OCI-M1 (cell line): ENCODE data around the gene EDDM13.

Experiments
- DNase-seq: peaks from one replicate; lab custom pipeline; 2025; lab: John Stamatoyannopoulos, UW

EDDM13 gene

GRCh38 chr19:56295531-56296455 is 23.2 kb downstream of the EDDM13 start:
- DNase-seq: no peak

DNA sequence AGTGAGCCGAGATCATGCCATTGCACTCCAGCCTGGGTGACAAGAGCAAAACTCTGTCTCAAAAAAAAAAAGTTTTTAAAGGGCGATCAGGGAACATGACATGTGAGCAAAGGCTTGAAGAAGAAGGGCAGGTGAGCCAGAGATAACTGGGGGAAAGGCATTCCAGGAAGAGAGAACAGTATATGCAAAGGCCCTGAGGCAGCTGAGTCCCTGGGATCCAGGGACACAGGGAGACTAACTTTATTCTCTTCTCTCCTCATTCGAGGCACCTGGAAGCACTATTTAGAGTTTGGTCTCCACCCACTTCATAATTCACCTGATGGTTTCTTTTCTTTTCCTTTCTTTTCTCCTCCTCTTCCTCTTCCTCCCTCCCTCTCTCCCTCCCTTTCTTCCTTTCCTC is 24.5 kb downstream of the EDDM13 start:
- no peak for DNase-seq

GRCh38 chr19:56299688-56300087 is 27.1 kb downstream of the EDDM13 start:
- no peak for DNase-seq

GRCh38 chr19:56301155-56301554 is 28.6 kb downstream of the EDDM13 start:
- peak; percentile 40 for DNase-seq

GRCh38 chr19:56301886-56302620 is 29.5 kb downstream of the EDDM13 start:
- DNase-seq: no peak

- no peak for DNase-seq
These were observed 31.7 kb downstream of the EDDM13 start for GRCh38 chr19:56304243-56304642.

DNA sequence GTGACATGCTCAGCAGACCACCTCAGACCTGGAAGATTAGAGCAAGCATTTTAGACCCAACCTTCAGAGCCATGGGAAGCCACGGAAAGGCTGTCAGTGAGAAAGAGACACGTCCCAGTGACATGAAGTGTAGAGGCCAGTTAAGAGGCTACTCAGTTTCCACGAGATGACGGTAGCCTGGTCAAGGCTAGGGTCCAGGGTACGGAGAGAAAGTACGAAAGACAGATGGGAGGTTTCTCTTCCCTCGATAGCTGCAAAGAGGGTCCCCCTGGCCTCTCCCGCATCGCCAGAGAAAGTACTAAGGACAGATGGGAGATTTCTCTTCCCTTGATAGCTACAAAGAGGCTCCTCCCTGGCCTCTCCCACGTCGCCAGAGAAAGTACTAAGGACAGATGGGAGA is 33.5 kb downstream of the EDDM13 start:
- no peak for DNase-seq

GRCh38 chr19:56307062-56307461 is 34.5 kb downstream of the EDDM13 start:
- DNase-seq: peak; percentile 14

DNA sequence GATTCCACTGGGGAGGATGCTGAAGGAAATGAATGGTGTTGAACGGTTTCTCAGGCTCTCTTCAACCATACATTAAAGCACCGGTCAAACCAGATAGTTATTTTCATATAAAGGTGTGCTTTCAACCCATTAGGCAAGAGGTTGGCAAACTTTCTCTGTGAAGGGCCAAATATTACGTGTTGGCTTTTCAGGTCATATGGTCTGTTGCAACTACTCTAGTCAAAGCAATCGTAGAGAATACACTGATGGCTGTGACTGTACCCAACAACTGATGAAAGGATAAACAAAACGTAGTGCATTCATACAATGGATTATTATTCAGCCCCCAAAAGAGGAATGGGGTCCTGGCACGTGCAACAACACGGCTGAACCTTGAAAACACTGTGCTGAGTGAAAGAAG is 36.2 kb downstream of the EDDM13 start:
- no peak for DNase-seq

DNA sequence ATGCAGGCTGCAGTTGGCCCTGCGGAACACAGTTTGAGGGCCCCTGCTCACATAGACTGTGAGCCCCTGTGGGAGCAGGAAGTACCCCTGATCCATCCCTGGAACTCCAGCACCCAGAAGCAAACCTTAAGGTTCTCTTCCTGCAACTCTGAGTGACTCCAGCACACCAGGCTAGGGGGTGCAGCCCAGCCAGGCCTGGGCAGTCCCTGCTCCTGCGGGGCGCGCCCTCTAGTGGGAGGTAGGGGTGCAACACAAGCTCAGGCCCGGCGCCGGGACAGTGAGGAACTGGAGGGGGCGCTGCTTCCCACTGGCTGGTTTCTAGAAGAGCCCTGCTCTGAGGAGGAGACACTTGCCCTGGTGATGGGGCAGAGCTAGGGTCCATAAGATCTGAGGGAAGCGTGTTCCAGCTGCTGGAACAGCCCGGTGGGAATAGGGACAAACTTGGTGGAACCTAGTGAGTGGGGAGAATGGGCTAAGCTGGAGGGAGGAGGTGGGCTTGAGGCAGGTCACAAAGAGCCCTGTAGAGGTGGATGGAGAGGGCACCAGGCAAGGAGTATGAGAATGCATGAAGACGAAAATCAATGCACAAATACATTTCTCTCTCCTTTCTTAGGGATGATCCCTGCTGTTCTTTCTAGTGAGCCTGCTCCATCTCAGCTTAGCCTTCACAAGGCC is 37.1 kb downstream of the EDDM13 start:
- DNase-seq: peak; percentile 92

DNA sequence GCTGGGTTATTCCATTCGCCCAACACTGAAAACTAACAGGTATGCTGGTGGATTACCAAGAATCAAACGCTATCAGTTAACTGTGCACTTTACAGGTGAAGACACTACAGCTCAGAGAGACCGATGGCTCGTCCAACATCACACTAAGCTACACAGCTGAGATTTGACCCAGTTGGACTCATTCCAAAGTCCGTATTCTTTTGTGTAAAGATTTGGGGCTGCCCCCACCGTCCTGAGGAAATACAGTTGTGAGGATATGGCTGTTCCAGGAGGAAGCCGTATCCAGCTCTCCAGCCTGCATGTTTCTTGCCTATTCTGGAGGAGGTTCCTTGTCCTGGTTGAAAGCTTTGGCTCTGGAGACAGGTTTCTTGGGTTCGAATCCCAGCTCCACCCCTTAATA is 37.9 kb downstream of the EDDM13 start:
- DNase-seq: no peak

GRCh38 chr19:56312342-56312741 is 39.8 kb downstream of the EDDM13 start:
- DNase-seq: no peak

DNA sequence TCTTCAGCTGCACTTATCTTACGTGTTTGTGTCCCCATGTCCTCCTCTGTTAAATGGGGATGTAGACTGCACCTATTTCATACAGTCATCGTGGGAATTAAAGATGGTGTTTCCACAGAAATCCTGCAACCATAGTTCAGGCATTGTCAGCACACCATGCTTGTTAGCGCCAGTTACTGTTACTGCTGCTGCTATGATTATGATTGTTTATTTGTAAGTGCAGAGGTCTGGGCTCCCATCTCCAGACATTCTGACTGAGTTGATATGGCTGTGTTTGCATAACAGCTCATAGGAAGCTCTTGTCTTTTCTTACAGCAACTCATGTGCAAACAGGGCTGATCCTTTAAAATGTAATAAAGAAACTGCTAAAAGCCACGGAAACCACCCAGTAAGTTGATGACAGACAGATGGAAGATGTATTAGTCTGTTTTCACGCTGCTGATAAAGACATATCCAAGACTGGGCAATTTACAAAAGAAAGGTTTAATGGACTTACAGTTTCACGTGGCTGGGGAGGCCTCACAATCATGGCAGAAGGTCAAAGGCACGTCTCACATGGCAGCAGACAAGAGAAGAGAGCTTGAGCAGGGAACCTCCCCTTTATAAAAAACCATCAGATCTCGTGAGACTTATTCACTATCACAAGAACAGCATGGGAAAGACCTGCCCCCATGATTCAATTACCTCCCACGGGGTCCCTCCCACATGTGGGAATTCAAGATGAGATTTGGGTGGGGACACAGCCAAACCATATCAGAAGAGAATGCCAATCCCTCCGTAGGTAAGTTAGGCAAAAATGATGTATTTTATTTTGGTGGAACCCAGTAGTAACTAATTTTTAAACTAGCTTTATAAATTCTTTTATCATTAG is 40.5 kb downstream of the EDDM13 start:
- DNase-seq: no peak

GRCh38 chr19:56314018-56314380 is 41.5 kb downstream of the EDDM13 start:
- DNase-seq: no peak

DNA sequence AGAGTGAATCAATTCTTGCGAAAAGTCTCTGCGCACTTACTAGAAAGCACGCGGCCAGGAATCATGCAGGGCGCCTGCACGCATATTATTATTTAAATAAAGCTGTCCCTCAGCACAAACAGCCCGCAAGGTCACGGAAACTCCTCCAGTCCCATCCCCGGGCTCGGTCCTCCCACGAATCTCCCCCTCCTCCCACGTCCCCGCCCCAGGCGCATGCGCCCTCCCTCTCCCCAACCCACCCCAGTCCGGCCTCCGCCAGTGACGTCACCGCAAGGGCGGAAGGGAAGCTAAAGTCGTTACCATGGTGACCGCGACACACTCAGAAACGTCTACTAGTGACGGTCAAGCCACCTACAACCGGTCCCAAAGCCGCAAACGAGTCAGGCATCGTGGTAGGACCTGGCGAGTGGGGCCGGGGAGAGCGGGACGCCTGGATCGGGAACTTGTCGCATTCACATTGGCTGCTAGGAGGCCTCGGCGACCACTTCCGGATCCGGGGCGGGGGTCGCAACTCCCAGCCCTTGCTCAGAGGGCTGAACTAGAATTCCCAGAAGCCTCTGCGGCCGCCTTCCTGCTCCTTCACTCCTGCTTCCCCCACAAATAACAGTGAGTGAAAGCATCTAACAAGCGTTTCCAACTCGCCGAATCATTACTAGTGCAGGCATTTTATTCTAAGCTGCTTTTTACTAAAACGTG is 42.0 kb downstream of the EDDM13 start, which contains the start of gene ZSCAN5A:
TSS of gene ZSCAN5A (minus strand) at position 459 of the 696 bp plus-strand sequence. CDS start 89,793 bp downstream, outside the sequence.
- DNase-seq: peak; percentile 99

DNA sequence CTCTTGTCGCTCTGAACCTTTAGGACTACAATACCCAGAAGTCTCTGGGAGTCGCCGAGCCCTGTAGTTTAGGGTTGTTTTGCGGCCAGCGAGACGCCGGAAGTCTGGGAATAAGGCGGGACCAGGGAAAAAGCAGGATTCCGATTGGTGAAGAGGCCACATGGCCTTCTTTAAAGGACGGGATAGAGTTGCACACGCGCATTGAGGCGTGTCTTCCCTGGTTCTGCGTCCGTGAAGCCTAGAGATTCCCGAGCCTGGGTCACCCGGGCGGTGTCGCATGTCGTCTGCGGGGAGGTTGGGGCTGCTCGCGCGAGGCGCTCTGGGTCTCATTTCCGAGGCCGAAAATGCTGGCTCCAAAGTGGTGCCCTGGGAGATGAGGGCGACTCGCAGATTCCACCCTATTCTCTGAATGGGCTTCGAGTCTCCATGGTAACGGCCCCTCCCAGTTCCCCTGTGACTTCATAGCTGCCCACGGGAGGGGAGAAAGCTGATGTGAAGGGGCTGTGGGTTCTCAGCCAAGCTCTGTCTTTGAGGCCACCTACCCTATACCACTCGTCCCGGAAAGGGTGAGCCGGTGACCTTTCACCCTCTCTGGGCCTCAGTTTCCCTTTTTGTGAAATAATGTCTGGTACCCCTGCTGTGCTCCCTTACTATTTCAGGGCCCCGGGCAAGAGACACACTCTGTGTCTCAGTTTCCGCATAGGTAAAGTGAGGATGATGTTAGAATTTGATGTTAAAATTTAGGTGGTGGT is 42.7 kb downstream of the EDDM13 start:
- peak; percentile 99 for DNase-seq

DNA sequence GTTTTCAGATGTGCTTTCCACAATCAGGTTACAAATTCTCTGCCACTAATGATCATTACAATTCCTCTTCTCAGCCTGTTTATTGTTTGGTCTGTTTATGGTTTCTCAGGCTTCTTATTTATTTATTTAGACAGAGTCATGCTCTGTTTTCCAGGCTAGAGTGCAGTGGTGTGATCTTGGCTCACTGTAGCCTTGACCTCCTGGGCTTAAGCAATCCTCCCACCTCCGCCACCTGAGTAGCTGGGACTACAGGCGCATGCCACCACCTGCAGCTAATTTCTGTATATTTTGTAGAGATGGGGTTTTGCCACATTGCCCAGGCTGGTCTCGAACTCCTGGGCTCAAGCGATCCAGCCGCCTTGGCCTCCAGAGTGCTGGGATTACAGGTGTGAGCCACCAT is 44.2 kb downstream of the EDDM13 start:
- DNase-seq: no peak

- no peak for DNase-seq
These were observed 45.2 kb downstream of the EDDM13 start for GRCh38 chr19:56317749-56318148.

- peak; percentile 15 for DNase-seq
These were observed 47.4 kb downstream of the EDDM13 start for GRCh38 chr19:56319991-56320390.
